ENCODE data around the gene RPS19BP1.

The RPS19BP1 gene

DNA sequence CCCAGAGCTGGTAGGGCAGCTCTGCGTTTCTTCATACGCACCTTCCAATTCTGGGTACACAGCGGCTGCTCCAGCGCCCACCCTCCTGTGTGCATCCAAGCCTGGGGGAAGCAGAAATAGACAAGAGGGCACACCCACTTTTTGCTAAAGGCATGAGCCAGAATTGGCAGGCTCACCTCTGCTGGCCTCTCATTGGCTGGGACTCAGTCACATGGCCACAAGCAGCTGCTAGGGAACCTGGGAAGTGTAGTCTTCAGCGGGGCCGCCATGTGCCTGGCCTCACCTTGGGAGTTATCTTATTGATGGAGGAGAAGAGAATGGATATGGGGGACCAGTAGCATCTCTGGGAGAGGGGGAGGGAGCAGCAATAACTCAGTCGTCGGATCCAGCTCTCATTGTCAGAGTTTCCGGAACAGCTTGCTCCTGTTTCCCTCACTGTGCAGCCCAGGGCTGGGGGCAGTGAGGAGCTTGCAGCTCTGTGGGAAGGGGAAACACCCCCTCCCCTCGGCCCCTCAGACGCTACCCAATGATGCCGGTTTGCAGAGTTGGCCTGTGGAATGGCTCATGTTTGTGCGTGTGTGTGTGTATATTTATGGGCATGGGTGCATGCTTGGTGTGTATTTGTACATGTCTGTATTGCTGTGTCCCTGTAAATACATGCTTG, 42.3 kb downstream of the RPS19BP1 start:
- peak; percentile 83 for DNase-seq (ENCODE audit: low spot score)

DNA sequence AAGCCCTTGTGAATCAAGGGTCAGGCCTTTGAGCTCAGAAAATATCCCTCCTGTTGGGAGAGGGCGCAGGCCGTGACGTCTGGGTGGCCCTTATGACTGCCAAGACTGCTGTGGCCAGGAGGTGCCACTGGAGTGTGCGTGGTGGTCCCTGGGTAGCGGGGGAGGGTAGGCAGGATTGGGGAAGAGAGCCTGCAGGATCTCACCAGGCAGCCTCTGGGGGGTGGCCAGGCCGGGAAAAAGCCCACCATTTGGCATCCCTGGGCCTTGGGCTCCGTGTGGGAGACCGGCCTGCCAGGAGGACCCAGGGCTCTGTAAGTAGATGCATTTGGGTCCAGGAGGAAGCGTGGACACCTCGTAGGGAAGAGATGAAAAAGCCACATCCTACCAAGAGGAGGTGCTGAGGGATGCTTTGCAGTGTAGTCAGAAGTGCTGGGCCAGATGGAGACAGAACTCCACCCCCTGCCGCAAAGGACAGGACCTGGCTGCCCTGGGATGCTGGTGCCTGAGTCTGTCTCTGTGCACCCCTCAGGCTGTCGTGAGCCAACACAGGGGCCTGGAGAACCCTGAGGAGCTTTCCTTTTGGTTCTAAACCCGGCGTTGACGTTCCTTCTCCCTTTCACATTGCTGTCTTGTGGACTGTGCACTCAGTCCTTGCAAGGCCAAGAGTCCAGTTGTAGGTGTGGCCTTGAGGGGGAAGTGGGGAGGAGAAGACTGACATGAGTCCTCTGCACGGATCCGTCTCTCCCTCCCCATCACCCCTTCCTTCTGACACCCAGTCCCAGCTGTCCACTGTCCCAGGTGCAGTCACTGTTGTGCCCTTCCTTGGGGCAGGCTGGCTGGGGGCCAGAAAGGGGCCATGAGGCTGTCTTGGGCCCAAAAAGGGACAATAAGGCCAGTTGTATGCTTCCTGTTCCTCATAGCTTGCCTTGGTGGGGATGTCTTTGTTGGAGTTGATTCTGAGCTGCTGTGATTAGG, 43.2 kb downstream of the RPS19BP1 start:
- no peak for DNase-seq (ENCODE audit: low spot score)

DNA sequence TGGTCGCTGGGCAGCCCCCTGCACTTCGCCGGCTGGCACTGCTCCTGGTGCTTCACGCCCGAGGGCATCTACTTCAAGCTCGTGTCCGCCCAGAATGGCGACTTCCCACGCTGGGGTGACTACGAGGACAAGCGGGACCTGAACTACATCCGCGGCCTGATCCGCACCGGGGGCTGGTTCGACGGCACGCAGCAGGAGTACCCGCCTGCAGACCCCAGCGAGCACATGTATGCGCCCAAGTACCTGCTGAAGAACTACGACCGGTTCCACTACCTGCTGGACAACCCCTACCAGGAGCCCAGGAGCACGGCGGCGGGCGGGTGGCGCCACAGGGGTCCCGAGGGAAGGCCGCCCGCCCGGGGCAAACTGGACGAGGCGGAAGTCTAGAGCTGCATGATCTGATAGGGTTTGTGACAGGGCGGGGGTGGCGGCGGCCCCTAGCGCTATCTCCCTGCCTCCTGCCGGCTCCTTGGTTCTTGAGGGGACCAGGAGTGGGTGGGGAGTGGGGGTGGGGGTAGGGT, 43.9 kb downstream of the RPS19BP1 start:
- DNase-seq (ENCODE audit: low spot score): no peak

DNA sequence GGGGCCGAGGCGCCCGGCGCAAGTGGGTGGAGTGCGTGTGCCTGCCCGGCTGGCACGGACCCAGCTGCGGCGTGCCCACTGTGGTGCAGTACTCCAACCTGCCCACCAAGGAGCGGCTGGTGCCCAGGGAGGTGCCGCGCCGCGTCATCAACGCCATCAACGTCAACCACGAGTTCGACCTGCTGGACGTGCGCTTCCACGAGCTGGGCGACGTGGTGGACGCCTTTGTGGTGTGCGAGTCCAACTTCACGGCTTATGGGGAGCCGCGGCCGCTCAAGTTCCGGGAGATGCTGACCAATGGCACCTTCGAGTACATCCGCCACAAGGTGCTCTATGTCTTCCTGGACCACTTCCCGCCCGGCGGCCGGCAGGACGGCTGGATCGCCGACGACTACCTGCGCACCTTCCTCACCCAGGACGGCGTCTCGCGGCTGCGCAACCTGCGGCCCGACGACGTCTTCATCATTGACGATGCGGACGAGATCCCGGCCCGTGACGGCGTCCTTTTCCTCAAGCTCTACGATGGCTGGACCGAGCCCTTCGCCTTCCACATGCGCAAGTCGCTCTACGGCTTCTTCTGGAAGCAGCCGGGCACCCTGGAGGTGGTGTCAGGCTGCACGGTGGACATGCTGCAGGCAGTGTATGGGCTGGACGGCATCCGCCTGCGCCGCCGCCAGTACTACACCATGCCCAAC, 44.6 kb downstream of the RPS19BP1 start:
- DNase-seq (ENCODE audit: low spot score): no peak

DNA sequence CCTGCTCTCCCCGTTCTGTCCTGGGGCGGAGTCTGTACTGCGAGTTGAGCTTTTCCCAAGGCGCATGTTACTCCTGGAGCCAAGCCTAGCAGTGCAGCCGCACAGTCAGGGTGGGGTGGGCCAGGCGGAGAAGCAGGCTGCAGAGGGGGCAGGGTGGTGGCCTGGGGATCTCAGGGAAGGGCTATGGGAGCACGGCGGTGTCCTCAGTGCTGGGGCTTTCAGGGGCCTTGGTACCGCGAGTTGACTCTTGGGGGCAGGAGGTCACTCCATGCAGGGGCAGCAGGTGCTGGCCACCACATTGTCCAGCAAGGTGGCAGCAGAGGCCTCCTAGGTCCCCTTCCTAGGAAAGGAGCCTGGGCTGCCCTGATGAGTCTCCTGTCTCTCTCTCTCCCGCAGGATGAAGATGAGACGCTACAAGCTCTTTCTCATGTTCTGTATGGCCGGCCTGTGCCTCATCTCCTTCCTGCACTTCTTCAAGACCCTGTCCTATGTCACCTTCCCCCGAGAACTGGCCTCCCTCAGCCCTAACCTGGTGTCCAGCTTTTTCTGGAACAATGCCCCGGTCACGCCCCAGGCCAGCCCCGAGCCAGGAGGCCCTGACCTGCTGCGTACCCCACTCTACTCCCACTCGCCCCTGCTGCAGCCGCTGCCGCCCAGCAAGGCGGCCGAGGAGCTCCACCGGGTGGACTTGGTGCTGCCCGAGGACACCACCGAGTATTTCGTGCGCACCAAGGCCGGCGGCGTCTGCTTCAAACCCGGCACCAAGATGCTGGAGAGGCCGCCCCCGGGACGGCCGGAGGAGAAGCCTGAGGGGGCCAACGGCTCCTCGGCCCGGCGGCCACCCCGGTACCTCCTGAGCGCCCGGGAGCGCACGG, 45.4 kb downstream of the RPS19BP1 start:
- no peak for DNase-seq (ENCODE audit: low spot score)

DNA sequence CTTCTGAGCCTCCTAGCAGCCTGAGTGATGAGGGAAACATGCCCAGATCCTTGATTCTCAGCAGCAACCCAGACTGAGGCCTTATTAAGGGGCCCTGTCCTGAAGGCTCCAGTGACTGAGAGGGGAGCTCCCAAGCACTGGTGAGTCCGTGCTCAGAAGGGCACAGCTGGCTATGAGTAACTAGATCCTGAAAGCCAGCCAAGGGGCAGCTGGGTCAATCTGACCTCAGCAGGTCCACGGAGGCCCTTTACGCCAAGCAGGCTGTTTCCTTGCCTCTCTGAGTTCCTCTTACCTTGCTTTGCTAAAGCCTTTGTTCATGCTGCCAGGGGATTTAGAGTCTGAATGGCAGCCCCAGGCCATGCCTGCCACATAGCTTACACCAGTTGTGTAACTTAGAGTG, 49.8 kb downstream of the RPS19BP1 start:
- DNase-seq (ENCODE audit: low spot score): no peak

DNA sequence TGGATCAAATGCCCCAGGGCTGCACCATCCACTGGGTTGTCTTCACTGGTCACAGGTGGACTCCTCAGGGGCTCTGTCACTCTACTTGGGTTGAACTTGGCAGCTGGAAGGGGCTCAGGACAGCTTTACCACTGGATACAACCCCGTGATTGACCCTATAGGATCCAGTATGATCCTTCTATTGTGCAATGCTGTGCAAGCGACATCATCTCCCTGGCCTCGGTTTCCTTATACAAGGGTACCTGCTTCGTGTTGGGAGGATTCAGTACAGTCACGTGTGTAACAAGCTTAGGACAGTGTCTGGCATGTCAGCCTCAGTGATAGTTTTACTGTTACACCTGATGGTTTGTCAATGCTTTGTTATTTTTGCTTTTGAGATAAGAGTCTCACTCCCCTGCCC, 51.0 kb downstream of the RPS19BP1 start:
- no peak for DNase-seq (ENCODE audit: low spot score)

DNA sequence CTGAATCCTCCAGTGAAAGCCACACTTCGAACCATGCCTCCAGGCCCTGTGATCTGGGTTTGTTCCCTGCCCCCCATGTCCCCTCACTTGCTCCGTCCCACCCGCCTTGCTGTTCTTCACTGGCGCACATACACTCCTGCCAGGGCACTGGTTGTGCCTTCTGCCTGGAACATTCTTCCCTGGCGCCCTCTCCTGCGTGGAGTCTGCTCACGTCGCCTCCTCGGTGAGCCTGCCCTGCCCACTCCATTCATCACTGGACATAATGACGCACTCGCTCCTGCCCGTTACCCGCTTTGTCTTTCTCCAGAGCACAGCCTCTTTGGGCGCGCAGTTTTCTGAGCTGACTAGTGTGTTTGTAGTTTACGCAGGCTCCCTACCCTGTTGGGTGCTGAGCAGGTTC, 51.5 kb downstream of the RPS19BP1 start:
- no peak for DNase-seq (ENCODE audit: low spot score)

DNA sequence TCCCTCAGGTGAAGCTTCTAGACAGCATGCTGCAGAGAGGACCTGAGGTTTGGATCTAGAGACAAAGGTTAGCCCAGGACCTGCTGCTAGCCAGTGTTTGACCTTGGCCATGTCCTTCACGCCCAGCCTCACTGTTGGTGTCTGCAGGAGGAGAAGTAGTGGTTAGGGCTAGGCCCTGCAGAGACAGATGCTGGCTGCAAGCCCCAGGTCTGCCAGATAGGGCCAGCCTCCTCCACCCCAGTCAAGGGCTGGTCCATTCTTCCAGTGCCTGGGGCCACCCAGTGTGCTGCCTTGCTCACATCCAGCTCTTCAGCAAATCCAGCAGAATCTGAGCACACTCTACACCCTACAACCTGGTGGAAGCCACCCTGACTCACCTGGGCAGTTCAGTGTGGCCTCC, 52.0 kb downstream of the RPS19BP1 start:
- no peak for DNase-seq (ENCODE audit: low spot score)

DNA sequence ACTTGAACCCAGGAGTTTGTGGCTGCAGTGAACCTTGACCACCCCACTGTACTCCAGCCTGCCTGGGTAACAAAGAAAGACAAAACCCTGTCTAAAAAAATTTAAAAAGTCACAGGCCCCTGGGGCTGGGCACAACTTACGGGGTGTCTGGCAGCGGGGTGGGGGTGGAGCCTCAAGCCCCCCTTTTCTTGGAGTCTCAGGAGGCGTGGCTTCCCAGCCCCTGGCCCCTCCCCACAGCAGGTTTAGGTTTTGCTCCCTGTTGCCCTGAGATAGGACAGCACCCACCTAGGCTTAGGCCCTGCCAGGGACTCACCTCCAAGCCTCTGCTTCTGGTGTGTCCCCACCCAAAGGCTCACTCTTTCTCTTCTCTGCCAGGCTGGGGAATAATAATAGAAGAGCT, 53.3 kb downstream of the RPS19BP1 start:
- no peak for DNase-seq (ENCODE audit: low spot score)
